Activated naive CD8-positive, alpha-beta T cell treated with anti-CD3 and anti-CD28 coated beads for 36 hours (primary cell): Measurements from ENCODE around the gene MLPH. TPM values are rescaled to one million over a fixed set of nuclear protein-coding genes. Genes with fewer than 3 reads are reported as not detected.

Source experiments
- DNase-seq: peaks from one replicate; pipeline ENCODE4 v3.0.0; 2021
- H3K27ac Mint-ChIP-seq: one replicate; pipeline ENCODE4 v1.8.0; 2022; ENCODE audit warnings: mild to moderate bottlenecking, moderate library complexity, mixed read lengths
- H3K27me3 Mint-ChIP-seq: one replicate; pipeline ENCODE4 v1.8.0; 2022; ENCODE audit warnings: mild to moderate bottlenecking, mixed read lengths
- H3K36me3 Mint-ChIP-seq: one replicate; pipeline ENCODE4 v1.8.0; 2021; ENCODE audit warnings: mild to moderate bottlenecking, mixed read lengths
- H3K4me1 Mint-ChIP-seq: one replicate; pipeline ENCODE4 v1.8.0; 2021; ENCODE audit warnings: mixed read lengths
- H3K4me3 Mint-ChIP-seq: one replicate; pipeline ENCODE4 v1.8.0; 2022; ENCODE audit warnings: mild to moderate bottlenecking, moderate library complexity, mixed read lengths
- H3K9me3 Mint-ChIP-seq: one replicate; pipeline ENCODE4 v1.8.0; 2022; ENCODE audit warnings: mixed read lengths
- total RNA-seq, 2 experiments: library from RNA; stranded (reverse); gene quantifications; one replicate each; pipeline ENCODE4 v1.2.3, GENCODE V29; 2021

Gene MLPH
- total RNA-seq, 2 experiments from 2014 or later: not detected

DNA sequence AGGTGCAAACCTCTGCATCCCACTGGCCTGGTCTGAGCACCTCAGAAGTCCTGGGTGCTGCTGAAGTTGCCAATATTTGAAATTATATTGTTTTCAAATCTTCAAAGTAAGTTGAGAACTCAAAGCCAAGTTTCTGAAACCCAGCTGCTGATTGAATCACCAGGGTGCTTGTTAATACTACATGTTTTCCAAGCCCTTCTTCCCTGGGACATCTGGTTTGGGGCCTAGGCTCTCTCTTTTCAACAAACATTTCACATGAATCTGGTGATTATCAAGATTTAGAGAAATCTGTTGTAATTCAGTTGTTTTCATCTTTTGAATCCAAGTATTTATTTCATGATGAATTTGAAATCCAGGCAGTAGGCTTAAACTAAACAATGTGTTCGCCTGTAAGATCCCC, 24.4 kb downstream of the MLPH start:
- Mint-ChIP-seq H3K9me3 (no peaks in the 10 kb centered on the region), H3K27me3 (no peaks in the 10 kb centered on the region), H3K36me3 (no peaks in the 10 kb centered on the region), H3K4me1 (no peaks in the 10 kb centered on the region), H3K27ac (no peak overlapping the region), H3K4me3 (no peak overlapping the region)
- no peak for DNase-seq

DNA sequence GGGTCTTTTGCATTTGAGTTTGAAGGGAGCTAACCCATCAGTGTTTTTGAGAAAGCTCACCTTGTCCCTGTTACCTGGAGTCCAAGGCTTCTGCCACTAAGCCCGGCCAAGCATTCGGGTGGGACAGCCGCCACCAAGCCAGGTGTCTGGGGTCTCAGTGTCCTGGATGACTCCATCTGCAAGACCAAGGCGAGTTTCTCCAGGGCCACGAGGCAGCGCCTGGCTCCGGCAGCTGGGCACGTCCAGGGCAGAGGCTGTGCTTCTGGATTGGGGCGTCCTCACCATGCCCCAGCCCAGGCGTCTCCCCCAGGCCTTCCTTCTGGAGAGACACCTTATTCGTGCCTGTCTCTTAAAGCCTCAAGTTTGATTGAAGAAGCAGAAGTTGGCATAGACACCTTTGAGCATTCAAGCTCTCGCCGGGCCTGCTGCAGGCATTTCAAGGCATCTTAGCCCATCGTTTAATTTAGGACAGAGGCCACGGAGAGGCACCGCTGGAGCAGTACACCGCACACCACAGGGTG, 24.9 kb downstream of the MLPH start:
- no peak overlapping the region for H3K27ac Mint-ChIP-seq

DNA sequence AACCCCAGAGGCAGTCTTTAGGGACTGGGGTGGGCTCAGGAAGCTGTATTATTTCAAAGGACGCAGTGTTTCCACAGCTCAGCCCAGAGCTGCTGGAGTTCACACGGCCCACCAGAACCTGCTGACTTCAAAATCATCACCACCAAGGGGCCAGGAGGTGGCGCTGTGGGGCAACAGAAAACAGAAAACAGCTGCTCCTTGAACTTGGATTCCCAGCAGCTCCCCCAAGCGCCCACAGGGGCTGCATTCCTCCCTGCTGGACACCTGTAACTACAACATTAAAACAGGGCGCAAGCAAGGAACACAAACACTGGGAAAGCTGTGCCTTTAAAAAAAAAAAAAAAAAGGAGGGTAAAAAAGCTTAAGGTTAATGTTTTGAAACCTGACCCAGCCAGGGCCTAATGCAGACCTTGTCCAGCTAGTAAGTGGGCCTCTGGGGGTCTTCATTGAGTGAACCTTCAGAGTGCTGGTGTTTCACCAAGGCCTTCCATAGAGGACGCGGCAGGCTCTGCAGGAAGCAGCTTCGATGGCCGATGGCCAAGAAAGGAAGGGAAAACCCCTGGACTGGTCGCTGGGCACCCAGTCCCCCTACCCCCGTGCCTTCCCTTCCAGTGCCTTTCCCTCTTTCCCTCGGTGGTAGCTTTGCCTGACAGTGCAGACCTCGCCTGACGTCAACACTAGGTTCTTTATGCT, 25.9 kb downstream of the MLPH start:
- no peaks in the 10 kb centered on the region for H3K27me3 Mint-ChIP-seq
- no peak overlapping the region for H3K27ac Mint-ChIP-seq
- no peak overlapping the region for H3K4me3 Mint-ChIP-seq
- peak; percentile 73 for DNase-seq
- H3K4me1 Mint-ChIP-seq: no peaks in the 10 kb centered on the region
- H3K9me3 Mint-ChIP-seq: no peaks in the 10 kb centered on the region
- no peaks in the 10 kb centered on the region for H3K36me3 Mint-ChIP-seq

More for the DNA sequence above, 24.9 kb downstream of the MLPH start:
- Mint-ChIP-seq H3K4me1 (no peaks in the 10 kb centered on the region), H3K9me3 (no peaks in the 10 kb centered on the region), H3K27me3 (no peaks in the 10 kb centered on the region), H3K36me3 (no peaks in the 10 kb centered on the region), H3K4me3 (no peak overlapping the region)
- no peak for DNase-seq

DNA sequence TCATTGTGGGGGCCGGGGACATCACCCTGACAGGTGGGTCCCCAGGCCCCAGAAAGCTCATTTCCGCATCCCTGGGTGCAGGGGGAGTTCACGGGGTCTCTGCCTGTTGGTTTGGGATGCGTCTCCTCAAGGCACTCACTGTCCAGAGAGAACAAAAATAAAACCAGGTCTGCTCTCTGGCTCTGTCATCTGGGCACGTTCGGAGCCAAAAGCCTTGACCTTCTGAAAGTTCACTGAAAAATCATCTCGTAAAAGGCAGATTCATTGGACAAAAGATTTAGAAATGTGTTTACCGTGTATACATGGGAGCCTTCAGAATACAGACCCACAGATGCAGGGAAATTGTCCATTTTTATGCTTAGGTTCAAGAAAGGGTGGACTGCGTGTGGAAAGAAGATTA, 26.6 kb downstream of the MLPH start:
- DNase-seq: no peak
- H3K9me3 Mint-ChIP-seq: no peaks in the 10 kb centered on the region
- no peaks in the 10 kb centered on the region for H3K36me3 Mint-ChIP-seq
- no peak overlapping the region for H3K27ac Mint-ChIP-seq
- H3K4me1 Mint-ChIP-seq: no peaks in the 10 kb centered on the region
- no peaks in the 10 kb centered on the region for H3K27me3 Mint-ChIP-seq
- H3K4me3 Mint-ChIP-seq: no peak overlapping the region

DNA sequence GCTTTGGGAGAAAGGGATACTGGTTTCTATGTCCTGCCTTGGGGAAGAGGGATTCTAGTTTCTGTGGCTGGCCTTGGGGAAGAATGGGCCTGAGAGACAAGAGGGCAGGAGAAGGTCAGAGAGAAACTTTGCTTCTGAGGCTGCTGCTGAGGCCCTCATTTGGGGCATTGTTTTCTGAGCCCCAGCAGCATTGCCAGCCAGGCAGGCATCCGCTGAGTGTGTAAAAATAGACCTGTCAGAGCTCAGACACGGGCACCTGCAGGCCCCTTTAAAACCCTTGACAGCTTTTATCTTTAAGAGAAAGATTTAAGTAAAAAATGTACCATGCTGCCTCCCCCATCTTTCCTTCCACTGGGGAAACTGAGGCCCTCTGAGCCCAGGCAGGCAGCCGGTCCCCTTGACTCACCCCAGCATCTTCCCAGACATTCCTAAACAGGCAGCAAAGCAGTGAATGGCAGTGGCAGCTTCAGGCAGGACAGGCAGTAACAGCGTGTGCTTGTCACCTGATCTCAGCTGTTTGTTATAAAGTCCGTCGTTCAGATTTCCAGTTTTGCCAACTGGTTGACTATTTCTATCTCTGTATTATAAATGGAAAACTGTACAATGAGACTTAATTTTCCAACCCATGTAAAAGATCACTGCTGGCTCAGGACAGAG, 27.6 kb downstream of the MLPH start:
- H3K4me3 Mint-ChIP-seq: no peak overlapping the region
- no peaks in the 10 kb centered on the region for H3K9me3 Mint-ChIP-seq
- H3K4me1 Mint-ChIP-seq: no peaks in the 10 kb centered on the region
- H3K27me3 Mint-ChIP-seq: no peaks in the 10 kb centered on the region
- no peak for DNase-seq
- H3K27ac Mint-ChIP-seq: no peak overlapping the region
- H3K36me3 Mint-ChIP-seq: no peaks in the 10 kb centered on the region

DNA sequence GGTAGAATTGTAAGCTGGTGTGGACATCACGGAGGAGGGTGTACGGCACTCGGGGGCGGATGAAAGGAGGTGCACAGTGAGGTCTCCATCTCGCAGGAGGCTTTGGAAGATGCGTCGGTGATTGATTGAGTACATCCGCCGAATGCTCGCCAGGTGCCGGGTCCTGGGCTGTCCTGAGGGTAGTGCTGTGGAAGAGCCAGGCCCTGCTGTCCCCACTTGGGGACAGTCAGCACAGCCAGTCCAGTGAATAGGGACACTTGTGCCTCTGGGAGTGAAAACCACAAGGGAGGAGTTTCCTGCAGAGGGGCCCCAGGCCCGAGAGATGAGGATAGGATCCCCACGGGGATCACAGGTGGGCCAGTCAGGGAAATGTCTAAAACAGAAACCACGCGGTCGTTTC, 28.1 kb downstream of the MLPH start:
- H3K4me1 Mint-ChIP-seq: no peaks in the 10 kb centered on the region
- H3K27me3 Mint-ChIP-seq: no peaks in the 10 kb centered on the region
- H3K4me3 Mint-ChIP-seq: no peak overlapping the region
- no peak for DNase-seq
- no peak overlapping the region for H3K27ac Mint-ChIP-seq
- no peaks in the 10 kb centered on the region for H3K36me3 Mint-ChIP-seq
- no peaks in the 10 kb centered on the region for H3K9me3 Mint-ChIP-seq

DNA sequence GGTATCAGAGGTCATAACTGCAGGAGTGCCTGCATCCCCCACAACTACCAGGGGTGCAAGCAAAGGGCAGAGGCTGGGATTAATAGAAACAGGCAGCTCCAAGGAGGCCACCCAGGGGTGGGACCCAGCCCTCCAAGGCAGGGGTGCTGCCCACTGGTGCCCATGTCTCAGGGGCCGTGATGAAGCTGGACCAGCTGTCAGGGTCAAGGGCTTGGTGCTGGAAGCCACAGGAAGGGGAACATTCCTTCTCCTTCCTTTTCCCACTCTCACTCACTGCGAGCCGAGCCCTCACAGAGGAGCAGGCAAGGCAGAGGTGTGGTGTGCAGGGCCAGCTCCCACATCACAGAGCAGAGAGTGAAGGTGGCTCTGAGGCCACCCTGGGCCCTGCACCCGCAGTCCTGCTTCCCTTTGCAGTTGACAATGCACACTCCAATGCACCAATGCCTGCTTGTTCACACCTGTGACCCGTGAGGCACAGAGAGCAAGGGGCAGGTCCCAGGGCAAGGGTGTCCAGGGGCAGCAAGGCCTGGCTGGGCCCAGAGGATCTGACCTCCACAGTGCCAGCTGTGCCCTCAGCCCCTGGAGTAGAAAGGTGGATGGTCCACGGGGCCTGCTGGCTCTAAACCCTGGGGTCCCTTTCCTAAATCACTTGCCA, 28.7 kb downstream of the MLPH start:
- Mint-ChIP-seq H3K9me3 (no peaks in the 10 kb centered on the region), H3K4me1 (no peaks in the 10 kb centered on the region), H3K27me3 (no peaks in the 10 kb centered on the region), H3K4me3 (no peak overlapping the region), H3K27ac (no peak overlapping the region), H3K36me3 (no peaks in the 10 kb centered on the region)
- DNase-seq: no peak

DNA sequence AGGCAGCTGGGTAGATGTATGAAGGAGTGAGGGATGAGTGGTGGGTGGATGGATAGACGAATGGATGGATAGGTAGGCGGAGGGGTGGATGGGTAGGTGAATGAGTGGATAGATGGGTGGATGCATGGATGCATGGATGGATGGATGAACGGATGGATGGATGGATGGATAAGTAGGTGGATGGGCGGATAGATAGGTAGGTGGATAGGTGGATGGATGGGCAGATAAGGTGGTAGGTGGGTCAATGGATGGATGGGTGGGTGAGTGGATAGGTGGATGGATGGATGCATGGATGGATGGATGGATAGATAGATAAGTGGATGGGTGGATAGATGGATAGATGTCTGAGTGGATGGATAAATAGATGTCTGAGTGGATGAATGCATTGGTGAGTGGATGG, 30.1 kb downstream of the MLPH start:
- no peaks in the 10 kb centered on the region for H3K36me3 Mint-ChIP-seq
- no peaks in the 10 kb centered on the region for H3K27me3 Mint-ChIP-seq
- no peak for DNase-seq
- no peak overlapping the region for H3K27ac Mint-ChIP-seq
- no peaks in the 10 kb centered on the region for H3K4me1 Mint-ChIP-seq
- no peaks in the 10 kb centered on the region for H3K9me3 Mint-ChIP-seq
- no peak overlapping the region for H3K4me3 Mint-ChIP-seq

DNA sequence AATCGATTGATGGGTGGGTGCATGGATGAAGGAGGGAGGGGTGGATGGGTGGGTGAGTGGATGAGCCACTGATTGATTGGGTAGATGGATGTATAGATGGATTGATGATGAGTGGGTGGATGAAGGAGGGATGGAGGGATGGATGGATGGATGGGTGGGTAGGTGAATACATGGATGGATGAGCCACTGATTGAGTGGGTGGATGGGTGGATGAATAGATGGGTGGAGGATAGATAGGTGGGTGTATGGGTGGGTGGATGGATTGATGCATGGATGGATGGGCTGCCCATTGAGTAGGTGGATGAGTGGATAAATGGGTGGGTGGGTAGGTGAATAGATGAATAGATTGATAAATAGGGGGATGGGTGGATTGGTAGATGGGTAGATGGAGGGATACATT, 30.9 kb downstream of the MLPH start:
- H3K4me3 Mint-ChIP-seq: no peak overlapping the region
- H3K4me1 Mint-ChIP-seq: no peaks in the 10 kb centered on the region
- H3K27ac Mint-ChIP-seq: no peak overlapping the region
- no peaks in the 10 kb centered on the region for H3K36me3 Mint-ChIP-seq
- no peaks in the 10 kb centered on the region for H3K9me3 Mint-ChIP-seq
- DNase-seq: no peak
- no peaks in the 10 kb centered on the region for H3K27me3 Mint-ChIP-seq

DNA sequence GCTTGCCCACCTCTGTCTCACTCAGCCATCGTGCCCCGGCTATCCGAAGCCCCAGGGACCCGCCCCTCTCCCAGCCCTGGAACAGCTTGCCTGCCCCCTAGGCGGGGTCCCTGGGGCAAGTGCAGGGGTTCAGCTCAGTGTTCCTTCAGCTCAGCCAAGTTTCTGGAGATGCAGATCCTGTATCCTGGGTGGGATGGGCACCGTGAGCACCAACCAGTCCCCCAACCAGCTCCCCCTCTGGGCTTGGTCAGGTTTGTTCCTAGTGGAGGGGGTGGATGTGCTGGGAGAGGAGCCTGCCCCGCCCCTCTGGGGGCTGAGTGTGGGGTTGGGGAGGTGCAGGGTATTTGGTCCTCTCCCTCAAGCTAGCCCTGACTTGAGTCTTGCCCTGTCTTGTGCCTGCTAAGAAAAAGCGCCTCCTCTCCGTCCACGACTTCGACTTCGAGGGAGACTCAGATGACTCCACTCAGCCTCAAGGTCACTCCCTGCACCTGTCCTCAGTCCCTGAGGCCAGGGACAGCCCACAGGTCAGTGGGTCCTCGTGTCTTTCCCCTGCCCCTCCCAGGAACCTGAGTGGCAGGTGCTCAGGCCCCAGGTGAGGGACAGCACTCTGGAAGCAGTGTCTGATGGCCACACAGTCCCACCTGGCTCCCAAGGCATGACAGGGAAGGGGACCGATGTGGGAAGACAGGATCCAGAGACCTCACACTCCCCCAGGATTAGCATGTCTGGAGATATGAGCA, 32.6 kb downstream of the MLPH start:
- Mint-ChIP-seq H3K4me3 (no peak overlapping the region), H3K4me1 (no peaks in the 10 kb centered on the region)
- DNase-seq: no peak

DNA sequence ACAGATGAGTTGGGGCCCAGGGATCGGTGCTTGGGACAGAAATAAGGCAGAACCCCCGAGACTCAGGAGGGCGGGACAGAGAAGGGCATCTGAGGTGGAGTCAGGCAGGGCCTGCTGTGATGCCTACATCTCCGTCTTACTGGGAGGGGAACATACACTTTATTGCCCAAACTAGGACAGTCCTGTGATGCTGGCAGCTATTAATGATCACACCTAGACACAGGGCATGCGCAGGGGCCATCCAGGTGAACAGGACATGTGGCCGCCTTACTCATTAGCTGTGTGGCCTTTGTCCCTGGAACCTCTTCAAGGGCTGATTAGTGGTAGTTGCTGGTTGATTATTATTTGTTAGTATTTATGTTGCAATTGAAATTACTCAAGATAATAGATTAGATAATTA, 33.2 kb downstream of the MLPH start:
- Mint-ChIP-seq H3K27me3 (no peaks in the 10 kb centered on the region), H3K4me3 (no peak overlapping the region), H3K36me3 (no peaks in the 10 kb centered on the region), H3K27ac (no peak overlapping the region), H3K4me1 (no peaks in the 10 kb centered on the region), H3K9me3 (no peaks in the 10 kb centered on the region)
- no peak for DNase-seq

More for the DNA sequence above, 32.6 kb downstream of the MLPH start:
- H3K9me3 Mint-ChIP-seq: no peaks in the 10 kb centered on the region
- no peaks in the 10 kb centered on the region for H3K27me3 Mint-ChIP-seq
- no peaks in the 10 kb centered on the region for H3K36me3 Mint-ChIP-seq
- H3K27ac Mint-ChIP-seq: no peak overlapping the region

DNA sequence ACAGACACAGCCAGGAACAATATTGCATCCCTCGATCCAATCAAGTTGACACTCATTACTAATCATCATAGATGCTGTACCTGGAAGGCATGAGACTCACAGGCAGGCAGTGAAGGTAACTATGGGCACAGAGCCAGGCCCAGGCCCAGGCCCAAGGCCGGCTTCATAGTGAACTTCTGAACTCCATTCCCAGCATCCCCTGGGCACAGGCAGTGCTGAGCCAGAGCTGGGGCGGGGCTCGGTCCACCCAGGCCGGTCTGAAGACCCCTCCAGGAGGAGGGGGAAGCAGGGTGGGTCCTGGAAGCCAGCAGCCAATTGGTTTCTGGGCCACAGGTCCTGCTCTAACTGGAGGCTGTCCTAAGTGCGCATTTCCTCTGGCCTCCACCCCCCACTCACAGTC, 37.6 kb downstream of the MLPH start:
- Mint-ChIP-seq H3K27me3 (no peaks in the 10 kb centered on the region), H3K9me3 (no peaks in the 10 kb centered on the region), H3K4me3 (no peak overlapping the region), H3K36me3 (no peaks in the 10 kb centered on the region), H3K4me1 (no peaks in the 10 kb centered on the region), H3K27ac (no peak overlapping the region)
- no peak for DNase-seq

DNA sequence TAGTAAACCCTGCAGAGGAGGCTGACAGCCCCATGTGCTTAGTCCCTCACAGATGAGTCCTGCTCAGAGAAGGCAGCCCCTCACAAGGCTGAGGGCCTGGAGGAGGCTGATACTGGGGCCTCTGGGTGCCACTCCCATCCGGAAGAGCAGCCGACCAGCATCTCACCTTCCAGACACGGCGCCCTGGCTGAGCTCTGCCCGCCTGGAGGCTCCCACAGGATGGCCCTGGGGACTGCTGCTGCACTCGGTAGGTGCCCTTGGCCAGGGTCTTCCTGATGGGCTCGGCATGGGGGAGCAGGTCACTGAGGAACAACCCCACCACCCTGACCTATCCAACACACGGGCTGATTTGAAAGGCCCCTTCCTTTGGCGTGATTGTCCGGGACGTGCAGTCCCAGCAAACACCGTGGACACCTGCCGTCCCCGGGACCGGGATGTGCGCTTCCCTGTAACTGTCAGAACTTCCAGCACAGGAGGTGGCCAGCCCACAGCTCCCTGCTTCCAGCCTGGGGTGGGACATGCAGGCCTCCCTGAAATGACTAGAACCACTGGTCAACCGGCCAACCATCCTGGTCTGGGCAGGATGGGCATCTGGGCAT, 38.6 kb downstream of the MLPH start:
- H3K4me3 Mint-ChIP-seq: no peak overlapping the region
- no peak for DNase-seq
- H3K36me3 Mint-ChIP-seq: no peaks in the 10 kb centered on the region
- no peaks in the 10 kb centered on the region for H3K9me3 Mint-ChIP-seq
- H3K27ac Mint-ChIP-seq: no peak overlapping the region
- no peaks in the 10 kb centered on the region for H3K27me3 Mint-ChIP-seq
- H3K4me1 Mint-ChIP-seq: no peaks in the 10 kb centered on the region

DNA sequence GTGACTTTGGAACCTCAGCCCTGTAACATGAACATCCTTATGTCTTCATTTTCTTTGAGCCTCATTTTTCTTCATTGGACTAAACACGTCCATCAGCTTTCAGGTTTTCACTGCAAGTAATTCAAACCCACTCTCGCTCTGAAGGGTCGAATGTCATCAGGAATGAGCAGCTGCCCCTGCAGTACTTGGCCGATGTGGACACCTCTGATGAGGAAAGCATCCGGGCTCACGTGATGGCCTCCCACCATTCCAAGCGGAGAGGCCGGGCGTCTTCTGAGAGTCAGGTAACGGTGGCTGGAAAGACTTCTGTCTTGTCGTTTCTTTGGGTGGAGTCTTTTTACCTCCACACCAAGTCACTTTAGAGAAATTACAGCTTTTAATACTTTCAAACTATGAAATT, 40.2 kb downstream of the MLPH start:
- no peak overlapping the region for H3K4me3 Mint-ChIP-seq
- H3K27ac Mint-ChIP-seq: no peak overlapping the region
- H3K9me3 Mint-ChIP-seq: no peaks in the 10 kb centered on the region
- H3K4me1 Mint-ChIP-seq: no peaks in the 10 kb centered on the region
- no peaks in the 10 kb centered on the region for H3K27me3 Mint-ChIP-seq
- no peak for DNase-seq
- H3K36me3 Mint-ChIP-seq: no peaks in the 10 kb centered on the region

DNA sequence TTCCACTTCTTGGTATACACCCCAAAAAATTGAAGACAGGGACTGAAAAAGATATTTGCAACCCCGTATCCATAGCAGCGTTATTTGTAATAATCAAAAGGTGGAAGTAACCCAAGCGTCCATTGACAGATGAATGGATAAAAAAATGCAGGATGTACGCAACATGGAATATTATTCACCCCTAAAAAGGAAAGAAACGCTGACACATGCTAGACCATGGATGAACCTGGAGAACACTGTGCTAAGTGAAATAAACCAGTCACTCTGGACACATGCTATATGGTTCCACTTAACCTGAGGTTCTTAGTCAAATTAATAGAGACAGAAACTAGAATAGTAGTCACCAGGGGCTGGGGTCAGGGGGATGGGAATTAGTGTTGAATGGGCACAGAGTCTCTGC, 40.7 kb downstream of the MLPH start:
- no peak overlapping the region for H3K4me3 Mint-ChIP-seq
- H3K27me3 Mint-ChIP-seq: no peaks in the 10 kb centered on the region
- no peaks in the 10 kb centered on the region for H3K4me1 Mint-ChIP-seq
- H3K9me3 Mint-ChIP-seq: no peaks in the 10 kb centered on the region
- DNase-seq: no peak
- no peaks in the 10 kb centered on the region for H3K36me3 Mint-ChIP-seq
- H3K27ac Mint-ChIP-seq: no peak overlapping the region
